ENCODE results near the gene PKNOX2. TPM values are rescaled to one million over a fixed set of nuclear protein-coding genes. Genes with fewer than 3 reads are reported as not detected.

Gene PKNOX2
- total RNA-seq, 1 donor, result under 0.01 TPM

DNA sequence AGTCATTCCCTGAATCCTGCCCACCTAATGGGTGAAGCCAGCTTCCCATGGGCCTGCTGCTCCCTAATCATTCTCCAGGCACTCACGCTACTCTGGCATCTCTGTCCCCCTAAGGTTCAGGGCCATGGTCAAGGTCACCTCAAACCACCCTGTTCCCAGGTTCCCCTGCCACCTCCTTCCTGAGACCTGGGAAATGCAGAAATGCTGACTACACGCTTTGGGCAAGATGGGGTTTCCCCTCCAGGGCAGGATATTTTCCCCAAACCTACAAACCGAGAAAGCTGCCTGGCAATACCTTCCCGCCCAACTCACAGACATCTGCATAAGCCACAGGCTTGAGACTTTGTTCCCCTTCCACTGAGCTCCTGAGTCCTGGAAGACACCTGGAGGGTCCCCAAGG is 233.9 kb downstream of the PKNOX2 start:
- Histone ChIP-seq H3K4me1 (ENCODE audit: insufficient read depth, low read length) (no peaks in the 10 kb centered on the region), H3K27me3 (ENCODE audit: insufficient read depth, low read length) (no peaks in the 10 kb centered on the region), H3K4me3 (ENCODE audit: low read length) (no peak overlapping the region), H3K9me3 (ENCODE audit: low read depth, low read length) (no peaks in the 10 kb centered on the region)

DNA sequence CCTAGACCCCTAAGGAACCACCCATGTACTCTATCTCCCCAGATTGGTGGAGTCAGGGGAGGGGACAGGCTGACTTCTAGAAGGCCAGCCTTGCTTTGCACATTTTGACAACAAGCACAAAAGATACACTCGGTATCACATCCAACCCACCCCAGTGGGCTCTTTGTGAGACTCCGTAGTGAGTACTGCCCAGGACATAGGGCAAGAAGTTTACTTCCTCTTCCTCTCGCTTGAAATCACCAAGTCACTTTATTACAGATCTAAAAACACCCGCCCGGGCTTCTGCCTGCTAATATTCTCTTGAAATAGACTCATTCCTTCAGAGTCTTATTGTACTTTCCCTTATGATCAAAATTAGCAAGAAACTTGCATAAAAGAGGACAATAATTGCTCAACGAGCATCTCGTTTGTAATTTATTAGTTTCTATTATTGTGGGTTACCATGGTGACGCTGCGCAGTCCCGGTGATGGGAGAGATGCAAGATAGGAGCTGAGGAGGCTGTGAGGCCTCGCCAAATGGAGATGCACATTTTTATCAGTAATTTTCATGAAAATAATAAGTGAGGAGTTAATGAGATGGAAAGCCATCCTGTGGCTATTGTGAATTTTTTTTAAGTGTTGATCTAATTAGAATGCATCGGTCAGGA is 234.6 kb downstream of the PKNOX2 start:
- no peak overlapping the region for H3K4me3 ChIP-seq (ENCODE audit: low read length)
- H3K9me3 ChIP-seq (ENCODE audit: low read depth, low read length), result no peaks in the 10 kb centered on the region
- no peaks in the 10 kb centered on the region for H3K27me3 ChIP-seq (ENCODE audit: insufficient read depth, low read length)
- no peaks in the 10 kb centered on the region for H3K4me1 ChIP-seq (ENCODE audit: insufficient read depth, low read length)

DNA sequence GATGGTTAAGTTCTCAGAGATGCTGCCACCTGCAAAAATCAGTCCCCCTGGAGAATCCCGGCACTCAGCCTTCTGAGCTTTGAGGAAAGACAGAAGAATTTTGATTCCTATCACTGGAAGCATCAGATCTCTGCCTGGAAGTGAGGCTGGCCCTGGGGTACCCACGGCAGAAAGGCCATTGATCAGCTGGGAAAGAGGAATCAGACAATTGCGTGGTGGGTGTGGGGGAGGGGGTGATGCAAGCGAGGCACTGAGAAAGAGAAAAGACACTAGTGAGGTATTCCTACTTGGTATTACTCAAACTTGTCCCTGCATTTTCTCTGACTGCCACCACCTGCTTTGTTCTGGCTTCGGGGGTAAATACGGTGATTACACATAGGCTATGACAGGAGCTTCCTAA is 235.4 kb downstream of the PKNOX2 start:
- Histone ChIP-seq H3K4me1 (ENCODE audit: insufficient read depth, low read length) (no peaks in the 10 kb centered on the region), H3K4me3 (ENCODE audit: low read length) (no peak overlapping the region), H3K9me3 (ENCODE audit: low read depth, low read length) (no peaks in the 10 kb centered on the region), H3K27me3 (ENCODE audit: insufficient read depth, low read length) (peaks cover 3% of the 10 kb centered on the region)

DNA sequence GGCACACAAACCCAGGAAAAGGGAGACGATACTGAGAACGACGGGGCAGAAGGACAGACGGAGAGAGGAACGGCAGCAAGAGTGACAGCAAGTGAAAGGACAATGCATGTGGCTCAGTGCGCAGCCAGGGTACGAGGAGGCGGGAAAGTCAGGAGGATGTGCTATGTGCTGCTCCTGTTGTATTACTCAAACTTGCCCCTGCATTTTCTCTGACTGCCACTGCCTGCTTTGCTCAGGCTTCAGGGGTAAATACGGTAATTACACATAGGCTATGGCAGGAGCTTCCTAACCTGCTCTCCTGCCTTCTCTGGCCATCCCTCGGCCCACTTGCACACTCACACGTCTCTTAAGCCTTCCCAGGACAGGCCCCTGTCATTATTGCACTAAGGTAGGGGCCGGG is 236.7 kb downstream of the PKNOX2 start:
- Histone ChIP-seq H3K9me3 (ENCODE audit: low read depth, low read length) (no peaks in the 10 kb centered on the region), H3K27me3 (ENCODE audit: insufficient read depth, low read length) (peaks cover 3% of the 10 kb centered on the region), H3K4me3 (ENCODE audit: low read length) (no peak overlapping the region), H3K4me1 (ENCODE audit: insufficient read depth, low read length) (no peaks in the 10 kb centered on the region)

DNA sequence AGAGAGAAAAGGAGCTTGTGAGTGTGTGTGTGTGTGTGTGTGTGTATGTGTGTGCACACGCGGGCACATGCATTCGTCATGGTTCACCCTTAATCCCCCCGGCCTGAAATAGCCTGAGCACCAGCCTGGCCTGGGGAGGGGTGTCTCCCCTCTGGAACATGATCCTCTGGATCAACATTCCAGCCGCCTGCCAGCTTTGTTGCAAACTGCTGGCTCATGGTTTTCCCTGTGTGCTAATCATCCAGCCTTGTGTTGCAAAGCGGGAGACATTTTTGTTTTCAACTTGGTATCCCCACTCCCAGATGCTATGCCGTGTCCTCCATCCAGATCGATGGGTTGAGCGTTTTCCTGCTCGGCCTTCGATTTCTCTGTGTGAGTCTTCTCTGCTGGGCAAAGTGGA is 237.2 kb downstream of the PKNOX2 start:
- Histone ChIP-seq H3K27me3 (ENCODE audit: insufficient read depth, low read length) (peaks cover 3% of the 10 kb centered on the region), H3K4me3 (ENCODE audit: low read length) (no peak overlapping the region), H3K9me3 (ENCODE audit: low read depth, low read length) (no peaks in the 10 kb centered on the region), H3K4me1 (ENCODE audit: insufficient read depth, low read length) (no peaks in the 10 kb centered on the region)

DNA sequence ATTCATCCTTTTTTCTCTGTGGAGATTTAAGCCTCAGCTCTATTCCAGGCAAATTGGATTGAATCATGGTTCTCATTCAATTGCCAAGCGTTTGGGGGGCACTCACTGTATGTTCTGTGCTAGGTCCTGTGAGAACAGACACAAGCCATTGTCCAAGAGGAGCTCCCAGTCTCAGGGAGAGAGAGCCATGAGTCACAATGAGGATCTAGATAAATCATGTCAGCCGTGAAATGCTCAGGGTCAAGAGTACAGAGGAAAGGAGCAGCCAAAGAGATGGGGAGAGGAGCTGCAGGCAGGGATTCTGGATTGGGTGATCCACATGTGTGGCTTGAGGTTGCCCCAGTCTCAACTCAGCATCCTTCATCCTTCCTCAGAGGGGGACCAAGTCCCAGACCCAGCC is 237.9 kb downstream of the PKNOX2 start:
- H3K9me3 ChIP-seq (ENCODE audit: low read depth, low read length), result no peaks in the 10 kb centered on the region
- no peaks in the 10 kb centered on the region for H3K4me1 ChIP-seq (ENCODE audit: insufficient read depth, low read length)
- H3K27me3 ChIP-seq (ENCODE audit: insufficient read depth, low read length), result peaks cover 3% of the 10 kb centered on the region
- H3K4me3 ChIP-seq (ENCODE audit: low read length), result no peak overlapping the region

DNA sequence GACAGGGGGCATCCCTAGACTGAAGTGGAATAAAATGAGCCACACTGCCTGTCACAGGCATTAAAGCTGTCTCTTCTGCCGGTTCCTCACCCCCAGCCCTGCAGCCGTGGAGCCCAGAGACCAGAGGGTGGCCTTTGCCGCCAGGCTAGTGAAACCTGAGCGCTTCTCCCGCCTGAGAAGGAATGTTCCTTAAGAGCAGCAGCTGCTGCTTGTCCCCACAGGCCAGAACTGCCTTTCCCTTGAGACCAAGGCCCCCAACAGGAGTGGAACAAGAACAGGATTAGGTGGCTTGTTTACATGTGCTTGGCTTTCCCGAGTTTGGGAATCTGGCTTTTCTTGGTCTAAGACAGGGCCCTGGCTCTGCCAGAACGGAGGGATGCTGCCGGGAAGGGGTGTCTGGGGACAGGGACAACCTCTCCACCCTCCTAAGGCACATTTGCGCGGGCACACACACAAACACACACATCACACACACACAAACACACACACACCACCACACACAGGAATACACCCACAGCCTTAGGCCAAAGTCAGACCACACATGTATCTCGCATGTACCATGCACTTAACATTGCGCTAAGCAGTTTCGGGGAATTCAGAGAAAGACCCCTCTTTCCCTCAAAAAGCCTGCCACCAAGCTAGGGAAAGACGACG is 239.7 kb downstream of the PKNOX2 start:
- no peaks in the 10 kb centered on the region for H3K4me1 ChIP-seq (ENCODE audit: insufficient read depth, low read length)
- H3K9me3 ChIP-seq (ENCODE audit: low read depth, low read length), result no peaks in the 10 kb centered on the region
- peaks cover 3% of the 10 kb centered on the region for H3K27me3 ChIP-seq (ENCODE audit: insufficient read depth, low read length)

DNA sequence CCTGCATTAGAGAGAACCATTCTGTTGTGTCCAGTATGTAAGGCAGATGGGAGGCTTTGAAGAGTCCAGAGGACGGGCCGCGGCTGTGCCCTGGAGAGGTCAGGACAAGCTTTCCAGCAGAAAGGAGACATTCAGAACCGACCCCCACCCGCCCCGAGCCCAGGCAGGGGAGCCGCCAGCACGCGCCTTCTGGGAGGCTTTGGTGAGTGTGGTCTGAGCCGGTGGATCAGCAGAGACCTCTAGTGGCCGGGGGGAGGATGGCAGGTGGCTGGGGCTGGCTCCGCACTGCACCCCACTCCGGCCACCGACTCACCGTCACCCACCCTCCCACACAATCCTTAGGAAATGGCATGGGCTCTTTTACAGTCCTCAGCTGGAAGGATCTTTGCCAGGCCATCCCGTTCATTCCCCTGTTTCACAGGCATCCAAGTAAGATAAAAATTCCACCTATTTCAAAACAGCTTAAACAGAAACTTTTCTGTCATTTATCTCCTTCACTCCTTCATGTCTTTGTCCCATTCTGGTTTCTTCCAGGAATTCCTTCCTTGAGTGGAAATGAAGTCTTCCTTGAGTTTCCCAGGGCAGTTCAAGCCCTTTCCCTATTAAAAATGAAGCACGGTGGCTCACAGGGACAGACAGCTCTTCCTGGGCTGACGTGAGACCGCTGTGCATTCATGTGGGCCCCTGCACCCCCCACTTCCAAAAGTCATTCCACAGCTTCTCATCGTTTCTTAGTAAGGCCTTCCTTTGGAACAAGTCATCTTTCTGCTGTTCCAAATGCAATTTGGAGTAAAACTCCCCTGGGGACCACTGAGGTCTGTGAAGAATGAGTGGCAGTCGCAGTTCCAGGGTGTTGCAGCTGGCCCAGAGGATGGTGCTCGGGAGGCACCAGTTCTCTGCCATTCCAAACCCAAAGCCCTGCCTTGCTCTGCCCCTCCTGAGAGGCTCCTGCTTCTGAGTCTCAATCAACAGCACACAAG is 240.6 kb downstream of the PKNOX2 start:
- H3K27me3 ChIP-seq (ENCODE audit: insufficient read depth, low read length), result peaks cover 3% of the 10 kb centered on the region
- H3K9me3 ChIP-seq (ENCODE audit: low read depth, low read length), result no peaks in the 10 kb centered on the region
- H3K4me1 ChIP-seq (ENCODE audit: insufficient read depth, low read length), result no peaks in the 10 kb centered on the region
- H3K4me3 ChIP-seq (ENCODE audit: low read length), result no peak overlapping the region

More for the DNA sequence above, 239.7 kb downstream of the PKNOX2 start:
- no peak overlapping the region for H3K4me3 ChIP-seq (ENCODE audit: low read length)

DNA sequence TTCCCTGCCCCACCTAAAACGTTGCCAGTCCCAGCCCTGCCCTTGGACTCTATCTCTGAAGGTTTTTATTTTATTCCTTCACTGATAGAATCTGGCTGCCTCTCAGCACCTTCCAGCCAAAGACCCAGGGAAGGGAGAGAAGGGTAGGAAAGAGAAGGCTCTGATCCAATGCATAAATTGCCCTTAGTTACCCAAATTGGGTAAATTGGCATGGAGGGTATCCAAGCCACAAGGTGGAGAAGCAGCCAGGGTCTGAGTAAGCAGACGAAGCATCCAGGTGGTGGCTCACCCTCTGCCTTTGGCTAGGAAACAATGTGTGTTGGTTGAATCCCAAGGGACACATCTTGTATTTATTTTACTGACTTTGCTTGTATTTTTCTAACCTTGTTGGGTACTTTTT is 242.5 kb downstream of the PKNOX2 start:
- peaks cover 3% of the 10 kb centered on the region for H3K27me3 ChIP-seq (ENCODE audit: insufficient read depth, low read length)
- H3K9me3 ChIP-seq (ENCODE audit: low read depth, low read length), result no peaks in the 10 kb centered on the region
- H3K4me3 ChIP-seq (ENCODE audit: low read length), result no peak overlapping the region
- no peaks in the 10 kb centered on the region for H3K4me1 ChIP-seq (ENCODE audit: insufficient read depth, low read length)

DNA sequence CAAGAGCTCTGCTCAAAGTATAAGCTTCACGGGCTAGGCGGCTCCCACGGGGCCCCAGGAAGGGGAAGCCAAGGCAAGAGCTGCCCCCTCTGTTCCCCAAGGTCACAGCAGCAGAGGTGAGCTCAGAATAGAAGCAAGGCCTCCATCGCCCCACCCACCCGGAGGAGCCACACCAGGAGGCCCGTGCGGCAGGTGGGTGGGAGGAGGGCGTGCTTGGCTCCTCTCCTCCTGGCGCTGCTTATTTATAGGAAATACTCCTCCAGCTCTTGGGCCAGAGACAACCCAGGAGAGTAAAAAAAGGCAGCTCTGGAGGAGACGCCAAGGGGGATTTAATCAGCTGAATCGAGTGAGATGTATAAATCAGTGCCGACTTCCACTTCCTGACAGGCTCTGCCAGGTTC is 243.8 kb downstream of the PKNOX2 start:
- H3K9me3 ChIP-seq (ENCODE audit: low read depth, low read length), result no peaks in the 10 kb centered on the region
- no peak overlapping the region for H3K4me3 ChIP-seq (ENCODE audit: low read length)
- peaks cover 3% of the 10 kb centered on the region for H3K27me3 ChIP-seq (ENCODE audit: insufficient read depth, low read length)
- no peaks in the 10 kb centered on the region for H3K4me1 ChIP-seq (ENCODE audit: insufficient read depth, low read length)

DNA sequence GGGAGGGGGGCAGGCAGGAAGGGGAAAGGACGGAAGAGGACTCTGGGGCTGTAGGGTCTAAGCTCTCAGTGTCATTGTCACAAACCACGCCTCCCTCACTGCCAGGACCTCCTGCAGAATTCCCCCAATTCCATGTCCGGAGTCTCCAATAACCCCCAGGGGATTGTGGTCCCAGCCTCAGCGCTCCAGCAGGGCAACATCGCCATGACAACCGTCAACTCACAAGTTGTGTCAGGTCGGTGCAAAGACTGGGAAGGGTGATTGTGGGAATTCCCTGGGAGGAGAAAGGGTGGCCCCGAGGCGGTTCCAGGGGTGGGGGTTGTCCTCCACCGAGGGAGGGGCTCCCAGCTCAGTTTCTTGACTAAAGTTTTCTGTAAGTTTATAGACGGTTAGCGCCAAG is 245.5 kb downstream of the PKNOX2 start:
- H3K9me3 ChIP-seq (ENCODE audit: low read depth, low read length), result no peaks in the 10 kb centered on the region
- H3K27me3 ChIP-seq (ENCODE audit: insufficient read depth, low read length), result no peaks in the 10 kb centered on the region

DNA sequence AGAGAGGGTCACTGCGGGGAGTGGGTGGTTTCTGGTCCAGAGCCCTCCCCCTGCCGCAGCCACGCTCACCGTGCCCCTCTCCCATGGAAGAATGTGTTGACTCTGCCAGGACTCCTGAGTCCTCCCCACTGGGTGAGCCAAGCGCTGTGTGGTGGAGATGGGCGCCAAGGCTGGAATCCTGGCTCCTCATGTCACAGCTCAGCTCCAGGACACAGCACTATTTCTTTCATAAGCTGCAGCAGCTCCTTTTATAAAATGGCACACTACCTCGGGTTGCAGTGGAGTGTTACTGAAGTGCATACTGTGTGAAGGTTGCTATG is 247.6 kb downstream of the PKNOX2 start:
- H3K4me3 ChIP-seq (ENCODE audit: low read length), result no peak overlapping the region
- no peaks in the 10 kb centered on the region for H3K4me1 ChIP-seq (ENCODE audit: insufficient read depth, low read length)
- H3K9me3 ChIP-seq (ENCODE audit: low read depth, low read length), result no peaks in the 10 kb centered on the region
- no peaks in the 10 kb centered on the region for H3K27me3 ChIP-seq (ENCODE audit: insufficient read depth, low read length)

More for the DNA sequence above, 245.5 kb downstream of the PKNOX2 start:
- Histone ChIP-seq H3K4me1 (ENCODE audit: insufficient read depth, low read length) (no peaks in the 10 kb centered on the region), H3K4me3 (ENCODE audit: low read length) (no peak overlapping the region)

DNA sequence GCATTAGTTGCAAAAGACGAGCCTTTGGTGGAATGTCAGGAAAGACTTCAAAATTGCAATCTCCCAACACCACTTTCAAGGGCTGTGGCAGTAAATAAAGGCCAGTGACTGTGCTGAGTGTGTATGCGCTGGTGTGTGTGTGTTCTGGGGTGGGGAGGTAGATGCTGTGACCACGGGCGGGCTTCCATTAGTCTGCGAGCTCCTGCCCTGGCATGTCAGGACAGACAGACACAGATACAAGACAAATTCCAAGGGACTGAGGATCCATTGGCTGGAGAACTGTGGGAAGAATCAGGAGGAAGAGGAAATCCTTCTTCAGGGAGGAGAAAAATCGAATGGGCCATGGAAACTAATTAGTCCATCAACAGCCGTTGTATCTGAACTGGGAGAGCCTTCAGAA is 248.0 kb downstream of the PKNOX2 start:
- no peaks in the 10 kb centered on the region for H3K4me1 ChIP-seq (ENCODE audit: insufficient read depth, low read length)
- no peaks in the 10 kb centered on the region for H3K27me3 ChIP-seq (ENCODE audit: insufficient read depth, low read length)
- no peak overlapping the region for H3K4me3 ChIP-seq (ENCODE audit: low read length)
- no peaks in the 10 kb centered on the region for H3K9me3 ChIP-seq (ENCODE audit: low read depth, low read length)

DNA sequence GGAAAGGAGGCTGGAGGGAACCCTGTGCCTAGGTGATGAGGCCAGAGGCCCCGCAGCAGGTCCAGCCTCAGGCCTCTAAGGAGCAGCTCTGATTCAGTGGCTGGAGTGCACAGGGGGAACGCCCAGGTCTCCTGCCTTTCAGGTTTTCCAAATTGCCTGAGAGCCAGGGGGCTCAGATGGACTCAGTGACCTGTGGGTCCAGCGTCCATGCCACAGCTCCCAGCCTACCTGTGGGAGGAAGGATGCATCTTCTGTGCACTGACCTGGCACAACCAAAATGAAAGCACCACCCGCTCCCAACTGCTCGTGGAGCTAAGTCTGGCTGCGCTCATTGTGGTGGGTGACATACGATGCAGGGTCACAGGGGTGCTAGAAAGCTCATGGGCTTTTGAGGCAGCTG is 248.7 kb downstream of the PKNOX2 start:
- H3K4me3 ChIP-seq (ENCODE audit: low read length), result no peak overlapping the region
- H3K4me1 ChIP-seq (ENCODE audit: insufficient read depth, low read length), result no peaks in the 10 kb centered on the region
- H3K27me3 ChIP-seq (ENCODE audit: insufficient read depth, low read length), result no peaks in the 10 kb centered on the region
- no peaks in the 10 kb centered on the region for H3K9me3 ChIP-seq (ENCODE audit: low read depth, low read length)

DNA sequence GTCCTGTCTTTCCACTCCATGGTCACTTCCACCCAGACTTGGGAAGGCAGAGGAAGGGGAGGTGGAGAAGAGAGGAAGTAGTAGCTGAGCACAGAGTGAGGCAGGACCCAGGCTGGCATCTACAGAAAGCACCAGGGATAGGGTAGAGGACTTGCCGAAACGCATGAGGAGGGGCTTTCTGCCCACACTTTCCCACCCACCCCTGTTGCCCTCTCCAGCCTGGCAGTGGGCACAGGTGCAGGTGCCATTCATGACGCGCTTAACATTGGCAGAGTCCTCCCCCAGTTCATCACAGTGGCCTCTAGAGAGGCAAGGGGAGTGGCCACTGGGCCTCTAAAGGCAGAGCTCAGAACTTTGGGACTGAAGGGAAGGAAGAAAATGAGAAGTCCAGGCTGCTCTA is 249.6 kb downstream of the PKNOX2 start:
- H3K9me3 ChIP-seq (ENCODE audit: low read depth, low read length), result no peaks in the 10 kb centered on the region
- no peaks in the 10 kb centered on the region for H3K27me3 ChIP-seq (ENCODE audit: insufficient read depth, low read length)
- H3K4me3 ChIP-seq (ENCODE audit: low read length), result no peak overlapping the region
- no peaks in the 10 kb centered on the region for H3K4me1 ChIP-seq (ENCODE audit: insufficient read depth, low read length)

All from mononuclear cell (primary cell).